Testis (tissue), 2 donors: ENCODE measurements around the gene TMEM238.

Experiments
- CTCF ChIP-seq, 3 experiments: fragments of 450-650 bp in 2 of 3; fragments of 200-600 bp in 1 of 3; sonication (generic) in 1 of 3; IDR thresholded peaks; one replicate each; pipeline ENCODE4 v1.5.1; 2016 to 2019; ENCODE audit warnings: antibody characterized with exemption in 3 of 3, mild to moderate bottlenecking in 2 of 3, moderate library complexity in 1 of 3
- POLR2A ChIP-seq: fragments of 450-650 bp; IDR thresholded peaks from one replicate; pipeline ENCODE4 v1.6.1; 2017; ENCODE audit warnings: antibody characterized with exemption, mild to moderate bottlenecking, moderate library complexity

GRCh38 chr19:55433292-55433691 is 49.2 kb upstream of the TMEM238 start:
- TF ChIP-seq POLR2A: no peak
- TF ChIP-seq CTCF (IDR thresholded peaks at IDR 0.05): no peak
